ENCODE data around the gene ZSCAN25. TPM values are rescaled to one million over a fixed set of nuclear protein-coding genes. Genes with fewer than 3 reads are reported as not detected.

Gene ZSCAN25
- total RNA-seq, 2 donors from 2014 or later = 12.7 to 25.7 TPM

DNA sequence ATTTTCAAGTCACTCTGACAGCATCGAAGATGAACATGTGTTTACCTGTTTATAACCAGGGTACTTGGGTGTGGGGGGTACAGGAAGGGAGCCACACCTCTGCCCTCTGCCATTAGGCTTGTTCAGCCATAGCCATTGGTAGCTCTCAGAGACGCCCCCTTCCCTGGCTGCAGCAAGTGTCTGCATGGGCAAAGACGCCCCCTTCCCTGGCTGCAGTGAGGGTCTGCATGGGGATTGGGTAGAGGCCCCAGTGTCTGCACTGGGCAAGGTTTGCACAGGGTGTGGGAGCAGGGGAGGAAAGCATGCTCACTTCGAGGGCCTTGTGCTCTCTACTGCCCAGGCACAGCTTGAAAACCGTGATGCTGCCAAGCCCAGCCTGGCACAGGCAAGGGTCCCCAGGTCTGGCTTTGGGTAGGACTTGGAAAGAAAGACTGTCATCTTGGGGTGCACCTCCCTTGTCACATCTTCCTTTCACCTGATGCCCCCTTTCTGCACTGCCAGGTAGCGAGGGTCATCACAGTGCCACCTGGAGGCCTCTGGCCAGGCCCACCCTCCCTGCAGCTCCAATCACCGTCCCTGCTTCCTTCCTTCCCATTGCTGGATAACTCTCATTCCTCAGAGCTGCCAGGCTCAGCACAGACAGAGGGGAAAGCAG, 15.0 kb upstream of the ZSCAN25 start:
- no peaks in the 10 kb centered on the region for H3K27me3 ChIP-seq
- H3K36me3 ChIP-seq (replicated peaks in 1 of 2; ENCODE audit: insufficient read depth in 1 of 2, low read depth in 2 of 2) = no peaks in the 10 kb centered on the region
- no peaks in the 10 kb centered on the region for H3K4me1 ChIP-seq
- intact Hi-C loops (cut with DNase I) = no loop called here
- DNase-seq = no peak
- TF ChIP-seq, protein P1, sequence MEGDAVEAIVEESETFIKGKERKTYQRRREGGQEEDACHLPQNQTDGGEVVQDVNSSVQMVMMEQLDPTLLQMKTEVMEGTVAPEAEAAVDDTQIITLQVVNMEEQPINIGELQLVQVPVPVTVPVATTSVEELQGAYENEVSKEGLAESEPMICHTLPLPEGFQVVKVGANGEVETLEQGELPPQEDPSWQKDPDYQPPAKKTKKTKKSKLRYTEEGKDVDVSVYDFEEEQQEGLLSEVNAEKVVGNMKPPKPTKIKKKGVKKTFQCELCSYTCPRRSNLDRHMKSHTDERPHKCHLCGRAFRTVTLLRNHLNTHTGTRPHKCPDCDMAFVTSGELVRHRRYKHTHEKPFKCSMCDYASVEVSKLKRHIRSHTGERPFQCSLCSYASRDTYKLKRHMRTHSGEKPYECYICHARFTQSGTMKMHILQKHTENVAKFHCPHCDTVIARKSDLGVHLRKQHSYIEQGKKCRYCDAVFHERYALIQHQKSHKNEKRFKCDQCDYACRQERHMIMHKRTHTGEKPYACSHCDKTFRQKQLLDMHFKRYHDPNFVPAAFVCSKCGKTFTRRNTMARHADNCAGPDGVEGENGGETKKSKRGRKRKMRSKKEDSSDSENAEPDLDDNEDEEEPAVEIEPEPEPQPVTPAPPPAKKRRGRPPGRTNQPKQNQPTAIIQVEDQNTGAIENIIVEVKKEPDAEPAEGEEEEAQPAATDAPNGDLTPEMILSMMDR (IDR thresholded peaks at IDR 0.05) = no peak
- TF ChIP-seq POLR2A (IDR thresholded peaks at IDR 0.05) = no peak
- H3K9me3 ChIP-seq = no peaks in the 10 kb centered on the region
- 79 to 83% methylated on average over 6 to 7 of the region's 7 CpGs for WGBS, 2 donors
- H3K4me3 ChIP-seq = no peak overlapping the region
- ATAC-seq = no peak
- no peak overlapping the region for H3K27ac ChIP-seq

DNA sequence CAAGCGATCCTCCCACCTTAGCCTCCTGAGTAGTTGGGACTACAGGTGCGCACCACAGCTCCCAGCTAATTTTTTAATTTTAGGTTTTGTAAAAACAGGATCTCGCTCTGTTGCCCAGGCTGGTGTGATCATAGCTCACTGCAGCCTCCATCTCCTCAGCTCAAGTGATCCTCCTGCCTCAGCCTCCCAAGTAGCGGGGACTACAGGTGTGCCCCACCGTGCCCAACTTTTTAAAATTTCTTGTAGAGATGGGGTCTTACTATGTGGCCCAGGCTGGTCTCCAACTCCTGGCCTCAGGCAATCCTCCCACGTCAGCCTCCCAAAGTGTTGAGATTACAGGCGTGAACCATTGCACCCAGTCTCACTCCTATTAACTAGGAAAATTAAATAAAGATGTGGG, 11.2 kb upstream of the ZSCAN25 start:
- Histone ChIP-seq H3K4me1 (no peaks in the 10 kb centered on the region), H3K4me3 (no peak overlapping the region), H3K9me3 (no peaks in the 10 kb centered on the region), H3K36me3 (replicated peaks in 1 of 2; ENCODE audit: insufficient read depth in 1 of 2, low read depth in 2 of 2) (no peaks in the 10 kb centered on the region), H3K27me3 (no peaks in the 10 kb centered on the region), H3K27ac (no peak overlapping the region)
- TF ChIP-seq POLR2A (IDR thresholded peaks at IDR 0.05) = no peak
- TF ChIP-seq, protein P1 (IDR thresholded peaks at IDR 0.05) = no peak
- ATAC-seq = no peak
- no peak for DNase-seq
- intact Hi-C loops (cut with DNase I) = no loop called here
- 88 to 93% methylated on average over 7 of the region's 7 CpGs for WGBS, 2 donors

DNA sequence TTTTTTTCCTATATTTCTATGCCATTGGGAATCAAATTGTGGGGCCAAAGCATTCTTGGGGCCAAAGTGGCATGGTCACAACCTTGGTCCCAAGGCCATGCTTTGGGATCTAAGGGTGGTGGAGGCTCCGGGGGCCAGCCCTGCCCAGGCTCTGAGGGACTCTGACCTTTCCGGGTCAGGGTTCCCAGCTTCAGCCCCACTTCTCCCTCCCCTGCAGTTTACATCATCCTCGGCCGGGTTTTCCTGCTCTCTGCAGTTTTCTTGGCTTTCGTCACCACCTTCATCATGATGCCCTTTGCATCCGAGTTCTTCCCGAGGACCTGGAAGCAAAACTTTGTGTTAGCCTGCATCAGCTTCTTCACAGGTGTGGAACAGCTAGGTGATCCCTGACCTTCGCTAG, 10.2 kb upstream of the ZSCAN25 start:
- H3K36me3 ChIP-seq (replicated peaks in 1 of 2; ENCODE audit: insufficient read depth in 1 of 2, low read depth in 2 of 2) = no peaks in the 10 kb centered on the region
- H3K4me3 ChIP-seq = no peak overlapping the region
- WGBS, 2 donors = 70 to 75% methylated on average over 8 of the region's 8 CpGs
- no peak for TF ChIP-seq POLR2A (IDR thresholded peaks at IDR 0.05)
- TF ChIP-seq, protein P1 (IDR thresholded peaks at IDR 0.05) = no peak
- H3K27me3 ChIP-seq = no peaks in the 10 kb centered on the region
- H3K27ac ChIP-seq = no peak overlapping the region
- no peaks in the 10 kb centered on the region for H3K9me3 ChIP-seq
- H3K4me1 ChIP-seq = no peaks in the 10 kb centered on the region
- intact Hi-C loops (cut with DNase I) = no loop called here
- DNase-seq (no peak), ATAC-seq (no peak)

DNA sequence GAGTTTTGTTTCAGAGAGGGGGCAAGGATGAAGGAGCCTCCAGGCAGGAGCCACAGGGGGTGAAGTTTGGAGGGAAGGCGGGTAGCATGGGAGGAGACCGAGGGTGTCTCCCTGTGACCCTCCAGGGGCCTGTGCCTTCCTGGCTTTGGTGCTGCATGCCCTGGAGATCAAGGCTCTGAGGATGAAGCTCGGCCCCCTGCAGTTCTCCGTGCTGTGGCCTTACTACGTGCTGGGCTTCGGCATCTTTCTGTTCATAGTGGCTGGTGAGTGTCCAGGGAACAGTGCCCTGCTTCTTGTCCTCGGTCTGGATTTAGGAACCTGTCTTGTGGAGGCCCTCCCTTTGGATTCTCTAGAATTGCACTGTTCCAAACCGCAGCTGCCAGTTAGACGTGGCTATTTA, 9.2 kb upstream of the ZSCAN25 start:
- intact Hi-C loops (cut with DNase I) = no loop called here
- H3K36me3 ChIP-seq (replicated peaks in 1 of 2; ENCODE audit: insufficient read depth in 1 of 2, low read depth in 2 of 2) = no peaks in the 10 kb centered on the region
- H3K4me1 ChIP-seq = no peaks in the 10 kb centered on the region
- no peak overlapping the region for H3K4me3 ChIP-seq
- no peaks in the 10 kb centered on the region for H3K27me3 ChIP-seq
- H3K9me3 ChIP-seq = no peaks in the 10 kb centered on the region
- TF ChIP-seq POLR2A (IDR thresholded peaks at IDR 0.05) = no peak
- TF ChIP-seq, protein P1 (IDR thresholded peaks at IDR 0.05) = no peak
- DNase-seq (no peak), ATAC-seq (no peak)
- no peak overlapping the region for H3K27ac ChIP-seq
- WGBS, 2 donors = 55 to 62% methylated on average over 6 to 9 of the region's 9 CpGs

DNA sequence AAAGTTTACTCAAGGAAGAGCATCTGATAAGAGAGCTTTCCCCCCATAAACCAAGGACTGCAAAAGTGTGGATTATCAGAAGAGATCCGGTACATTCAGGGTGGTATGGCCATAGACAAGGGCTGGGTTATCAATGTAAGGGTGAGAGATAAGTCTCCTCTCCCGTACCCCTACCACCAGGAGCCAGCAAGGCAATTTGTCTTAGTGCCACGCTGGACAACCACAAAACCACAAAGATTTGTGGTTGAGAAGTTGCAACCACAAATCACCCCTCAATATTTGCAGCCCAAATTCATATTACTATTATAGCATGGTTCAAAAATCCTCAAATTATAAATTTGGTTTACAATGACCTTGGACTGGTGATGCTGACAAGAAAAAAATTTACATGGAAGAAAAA, 2.3 kb upstream of the ZSCAN25 start:
- ATAC-seq (no peak), DNase-seq (no peak)
- intact Hi-C loops (cut with DNase I) = no loop called here
- H3K27ac ChIP-seq = no peak overlapping the region
- H3K9me3 ChIP-seq = no peaks in the 10 kb centered on the region
- H3K4me1 ChIP-seq = peaks cover 16% of the 10 kb centered on the region
- no peak overlapping the region for H3K4me3 ChIP-seq
- TF ChIP-seq, protein P1 (IDR thresholded peaks at IDR 0.05) = no peak
- no peak for TF ChIP-seq POLR2A (IDR thresholded peaks at IDR 0.05)
- H3K36me3 ChIP-seq (replicated peaks in 1 of 2; ENCODE audit: insufficient read depth in 1 of 2, low read depth in 2 of 2) = peaks cover 5 to 7% of the 10 kb centered on the region in 2 donors
- WGBS, 2 donors = 52 to 83% methylated on average over 3 of the region's 3 CpGs
- H3K27me3 ChIP-seq = no peaks in the 10 kb centered on the region
